IPS-15b (cell line): ENCODE data around the gene PWP1.
"Not testable (repeated sequence)": the region's sequence is repeated elsewhere in the genome, so short reads cannot be mapped to it uniquely, and the experiment has no call there.

Experiments
- H3K27me3 ChIP-seq: one replicate; pipeline ENCODE4 v1.6.1; 2013; ENCODE audit warnings: low read length; ENCODE audit not compliant: control insufficient read depth, insufficient read depth
- H3K36me3 ChIP-seq: one replicate; pipeline ENCODE4 v1.6.1; 2013; ENCODE audit warnings: low read length; ENCODE audit not compliant: control insufficient read depth, insufficient read depth
- H3K4me1 ChIP-seq: one replicate; pipeline ENCODE4 v1.6.1; 2013; ENCODE audit warnings: mild to moderate bottlenecking, low read length; ENCODE audit not compliant: control insufficient read depth, insufficient read depth
- H3K4me3 ChIP-seq: one replicate; pipeline ENCODE4 v1.5.1; 2013; ENCODE audit warnings: low read depth, low read length
- H3K9ac ChIP-seq: one replicate; pipeline ENCODE4 v1.6.1; 2013; ENCODE audit warnings: low read depth, mild to moderate bottlenecking, low read length
- H3K9me3 ChIP-seq: one replicate; pipeline ENCODE4 v1.6.1; 2013; ENCODE audit warnings: mild to moderate bottlenecking, low read length; ENCODE audit not compliant: control insufficient read depth, insufficient read depth

The PWP1 gene

GRCh38 chr12:107670999-107671643 lies 14.5 kb upstream of the PWP1 start:
- Histone ChIP-seq H3K4me3 (no peak overlapping the region), H3K36me3 (no peaks in the 10 kb centered on the region), H3K4me1 (peaks cover 12% of the 10 kb centered on the region), H3K27me3 (no peaks in the 10 kb centered on the region), H3K9me3 (no peaks in the 10 kb centered on the region), H3K9ac (no peak overlapping the region)

DNA sequence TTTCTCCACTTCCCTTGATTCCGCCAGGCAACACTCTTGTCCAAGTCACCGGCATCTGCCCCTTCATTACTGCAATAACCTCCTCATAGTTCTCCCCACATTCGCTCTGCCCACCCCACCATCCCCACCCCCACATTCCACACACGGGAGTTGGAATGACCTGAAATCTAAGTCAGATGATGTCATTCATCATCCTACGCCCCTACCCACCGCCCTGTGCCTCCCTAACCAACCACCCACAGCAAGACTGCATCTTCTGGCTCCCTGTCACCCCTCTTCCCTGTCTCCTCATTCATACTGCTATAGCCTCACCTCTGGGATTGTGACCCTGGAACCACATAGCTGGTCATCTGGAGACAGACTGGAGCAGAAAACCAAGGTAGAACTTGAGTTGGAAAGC lies 7.9 kb upstream of the PWP1 start:
- H3K27me3 ChIP-seq, result peaks cover 4% of the 10 kb centered on the region

DNA sequence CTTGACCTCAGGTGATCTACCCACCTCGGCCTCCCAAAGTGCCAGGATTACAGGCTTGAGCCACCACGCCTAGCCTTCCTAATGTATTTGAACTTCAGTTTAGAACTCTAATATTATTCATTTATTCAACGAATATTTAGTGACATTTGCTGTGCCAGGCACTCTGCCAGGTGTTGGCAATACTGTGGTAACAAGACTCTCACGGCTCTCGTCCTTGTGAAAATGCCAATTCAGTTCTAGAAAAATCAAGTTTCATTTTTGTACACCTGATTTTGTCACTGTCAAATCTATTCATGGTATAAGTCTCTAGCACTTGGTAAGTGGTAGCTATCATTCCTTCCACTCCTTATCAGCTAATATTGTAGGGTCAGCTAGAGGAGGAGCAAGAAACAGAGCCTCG lies 6.3 kb upstream of the PWP1 start:
- H3K36me3 ChIP-seq, result no peaks in the 10 kb centered on the region
- no peak overlapping the region for H3K4me3 ChIP-seq
- no peak overlapping the region for H3K9ac ChIP-seq
- peaks cover 4% of the 10 kb centered on the region for H3K27me3 ChIP-seq
- H3K9me3 ChIP-seq, result no peaks in the 10 kb centered on the region
- no peaks in the 10 kb centered on the region for H3K4me1 ChIP-seq

More for the DNA sequence above, 7.9 kb upstream of the PWP1 start:
- Histone ChIP-seq H3K9me3 (no peaks in the 10 kb centered on the region), H3K9ac (no peak overlapping the region), H3K4me3 (no peak overlapping the region), H3K36me3 (no peaks in the 10 kb centered on the region), H3K4me1 (no peaks in the 10 kb centered on the region)

DNA sequence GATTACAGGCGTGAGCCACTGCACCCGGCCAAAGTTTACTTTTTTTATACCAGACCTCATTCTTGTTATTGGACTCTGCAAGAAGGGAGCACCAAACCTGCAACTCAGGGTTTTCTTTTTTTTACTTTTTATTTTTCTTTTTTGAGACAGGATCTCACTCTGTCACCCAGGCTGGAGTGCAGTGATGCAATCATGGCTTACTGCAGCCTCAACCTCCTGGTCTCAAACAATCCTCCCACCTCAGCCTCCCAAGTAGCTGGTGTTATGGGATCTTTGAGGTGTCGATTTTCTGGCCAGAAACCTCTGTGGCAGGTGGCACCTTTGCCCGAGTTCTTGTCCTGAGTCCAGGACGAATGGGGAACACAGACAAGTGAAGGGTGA lies 4.2 kb upstream of the PWP1 start:
- Histone ChIP-seq H3K27me3 (peaks cover 4% of the 10 kb centered on the region), H3K9me3 (no peaks in the 10 kb centered on the region), H3K4me3 (no peak overlapping the region), H3K4me1 (peaks cover 6% of the 10 kb centered on the region), H3K9ac (no peak overlapping the region), H3K36me3 (no peaks in the 10 kb centered on the region)

- Histone ChIP-seq H3K4me3 (no peak overlapping the region), H3K4me1 (peaks cover 6% of the 10 kb centered on the region), H3K27me3 (peaks cover 4% of the 10 kb centered on the region), H3K9me3 (no peaks in the 10 kb centered on the region), H3K9ac (no peak overlapping the region), H3K36me3 (no peaks in the 10 kb centered on the region)
Measured at GRCh38 chr12:107681836-107682820, 3.5 kb upstream of the PWP1 start.

DNA sequence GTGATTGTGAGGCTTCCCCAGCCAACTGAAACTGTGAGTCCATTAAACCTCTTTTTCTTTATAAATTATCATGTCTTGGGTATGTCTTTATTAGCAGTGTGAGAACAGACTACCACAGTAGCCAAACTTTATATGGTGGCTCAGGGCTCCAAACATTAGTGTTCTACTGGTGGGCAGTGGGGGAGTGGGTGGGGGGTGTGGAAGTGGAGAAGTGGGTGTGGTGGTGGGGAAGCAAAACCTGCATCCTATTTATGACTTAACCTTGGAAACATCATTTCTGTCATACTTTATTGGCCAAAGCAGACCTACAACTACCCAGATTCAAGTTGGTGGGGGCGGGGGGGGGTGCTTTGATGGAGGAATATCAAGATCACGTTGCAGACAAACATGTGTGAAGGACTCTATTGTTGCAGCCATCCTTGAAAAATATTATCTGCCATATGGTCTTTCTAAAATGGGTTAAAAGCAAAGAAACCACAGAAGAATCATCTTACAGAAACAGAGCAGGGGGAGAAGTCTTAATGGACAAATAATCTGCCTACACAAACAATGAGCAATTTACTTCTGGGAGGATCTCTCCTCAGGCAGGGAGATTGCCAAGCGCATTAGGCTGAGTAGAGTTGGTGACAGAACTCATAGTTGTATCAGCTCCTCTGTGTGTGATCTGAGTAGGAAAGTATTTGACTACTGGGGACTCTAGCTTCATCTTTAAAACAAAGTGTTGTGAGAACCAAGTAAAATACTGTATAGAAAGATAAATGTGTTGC lies 1.4 kb upstream of the PWP1 start:
- peaks cover 8% of the 10 kb centered on the region for H3K36me3 ChIP-seq
- H3K4me3 ChIP-seq, result peak overlapping the region; percentile 96
- peaks cover 6% of the 10 kb centered on the region for H3K4me1 ChIP-seq

DNA sequence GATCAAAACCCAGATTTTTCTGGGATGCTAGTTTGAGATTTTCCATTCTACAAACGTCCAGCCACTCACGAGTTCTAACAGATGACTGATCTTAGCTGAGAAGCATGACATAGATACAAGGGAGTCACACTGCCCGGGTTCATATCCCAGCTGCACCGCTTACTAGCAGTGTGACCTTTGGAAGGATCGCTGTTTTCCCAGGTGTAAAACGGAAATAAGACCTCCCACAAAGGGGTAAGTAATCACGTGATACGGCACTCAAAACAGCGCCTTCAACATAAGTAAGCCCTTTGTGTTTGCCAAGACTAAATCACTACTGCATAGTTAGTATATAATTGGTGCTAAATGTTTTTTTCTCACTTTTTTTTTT lies 624 bp upstream of the PWP1 start:
- H3K4me3 ChIP-seq, result peak overlapping the region; percentile 96
- H3K27me3 ChIP-seq, result no peaks in the 10 kb centered on the region
- peaks cover 15% of the 10 kb centered on the region for H3K36me3 ChIP-seq
- peak overlapping the region; percentile 91 for H3K9ac ChIP-seq
- H3K9me3 ChIP-seq, result no peaks in the 10 kb centered on the region
- H3K4me1 ChIP-seq, result peaks cover 6% of the 10 kb centered on the region

More for the DNA sequence above, 1.4 kb upstream of the PWP1 start:
- no peaks in the 10 kb centered on the region for H3K27me3 ChIP-seq
- no peak overlapping the region for H3K9ac ChIP-seq
- H3K9me3 ChIP-seq, result no peaks in the 10 kb centered on the region

DNA sequence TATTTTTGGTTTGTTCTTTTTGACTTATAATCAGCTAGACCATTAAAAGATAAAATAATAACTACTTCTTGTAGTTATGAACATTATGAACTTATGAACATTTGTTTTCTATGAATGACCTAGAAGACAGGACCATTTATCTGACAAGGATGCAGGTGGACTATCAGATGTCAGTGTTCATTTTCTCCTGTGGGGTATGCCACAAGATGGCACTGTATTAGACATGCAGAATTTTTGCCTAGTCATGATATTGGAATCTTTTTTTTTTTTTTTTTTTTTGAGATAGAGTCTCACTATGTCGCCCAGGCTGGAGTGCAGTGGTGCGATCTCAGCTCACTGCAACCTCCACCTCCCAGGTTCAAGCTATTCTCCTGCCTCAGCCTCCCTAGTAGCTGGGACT lies 10.2 kb downstream of the PWP1 start:
- H3K9ac ChIP-seq, H3K4me3 ChIP-seq, H3K9me3 ChIP-seq, H3K27me3 ChIP-seq, H3K4me1 ChIP-seq: not testable (repeated sequence)
- peaks cover 61% of the 10 kb centered on the region for H3K36me3 ChIP-seq

- no peaks in the 10 kb centered on the region for H3K27me3 ChIP-seq
- H3K4me1 ChIP-seq, result no peaks in the 10 kb centered on the region
- H3K36me3 ChIP-seq, result peaks cover 39% of the 10 kb centered on the region
Measured at GRCh38 chr12:107702106-107702505, 16.5 kb downstream of the PWP1 start.

GRCh38 chr12:107704041-107704440 lies 18.4 kb downstream of the PWP1 start:
- H3K4me3 ChIP-seq, result no peak overlapping the region
- no peak overlapping the region for H3K9ac ChIP-seq
- no peaks in the 10 kb centered on the region for H3K27me3 ChIP-seq
- H3K36me3 ChIP-seq, result peaks cover 30% of the 10 kb centered on the region
- no peaks in the 10 kb centered on the region for H3K4me1 ChIP-seq
- no peaks in the 10 kb centered on the region for H3K9me3 ChIP-seq

More at GRCh38 chr12:107702106-107702505, 16.5 kb downstream of the PWP1 start:
- H3K4me3 ChIP-seq, result no peak overlapping the region
- no peaks in the 10 kb centered on the region for H3K9me3 ChIP-seq
- no peak overlapping the region for H3K9ac ChIP-seq

DNA sequence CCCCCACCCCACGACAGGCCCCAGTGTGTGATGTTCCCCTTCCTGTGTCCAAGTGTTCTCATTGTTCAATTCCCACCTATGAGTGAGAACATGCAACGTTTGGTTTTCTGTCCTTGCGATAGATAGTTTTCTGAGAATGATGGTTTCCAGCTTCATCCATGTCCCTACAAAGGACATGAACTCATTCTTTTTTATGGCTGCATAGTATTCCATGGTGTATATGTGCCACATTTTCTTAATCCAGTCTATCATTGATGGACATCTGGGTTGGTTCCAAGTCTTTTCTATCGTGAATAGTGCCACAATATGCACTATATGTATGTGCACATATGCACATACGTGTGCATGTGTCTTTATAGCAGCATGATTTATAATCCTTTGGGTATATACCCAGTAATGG lies 19.9 kb downstream of the PWP1 start:
- not testable (repeated sequence) for H3K9me3 ChIP-seq, H3K4me1 ChIP-seq, H3K9ac ChIP-seq, H3K27me3 ChIP-seq, H3K4me3 ChIP-seq
- peaks cover 26% of the 10 kb centered on the region for H3K36me3 ChIP-seq
